ENCODE measurements around the gene PTGER3.
A peak's percentile ranks its signal among the peaks of the same experiment; 100 is the strongest.
"Not testable (repeated sequence)": the region's sequence is repeated elsewhere in the genome, so short reads cannot be mapped to it uniquely, and the experiment has no call there.

PTGER3 gene

DNA sequence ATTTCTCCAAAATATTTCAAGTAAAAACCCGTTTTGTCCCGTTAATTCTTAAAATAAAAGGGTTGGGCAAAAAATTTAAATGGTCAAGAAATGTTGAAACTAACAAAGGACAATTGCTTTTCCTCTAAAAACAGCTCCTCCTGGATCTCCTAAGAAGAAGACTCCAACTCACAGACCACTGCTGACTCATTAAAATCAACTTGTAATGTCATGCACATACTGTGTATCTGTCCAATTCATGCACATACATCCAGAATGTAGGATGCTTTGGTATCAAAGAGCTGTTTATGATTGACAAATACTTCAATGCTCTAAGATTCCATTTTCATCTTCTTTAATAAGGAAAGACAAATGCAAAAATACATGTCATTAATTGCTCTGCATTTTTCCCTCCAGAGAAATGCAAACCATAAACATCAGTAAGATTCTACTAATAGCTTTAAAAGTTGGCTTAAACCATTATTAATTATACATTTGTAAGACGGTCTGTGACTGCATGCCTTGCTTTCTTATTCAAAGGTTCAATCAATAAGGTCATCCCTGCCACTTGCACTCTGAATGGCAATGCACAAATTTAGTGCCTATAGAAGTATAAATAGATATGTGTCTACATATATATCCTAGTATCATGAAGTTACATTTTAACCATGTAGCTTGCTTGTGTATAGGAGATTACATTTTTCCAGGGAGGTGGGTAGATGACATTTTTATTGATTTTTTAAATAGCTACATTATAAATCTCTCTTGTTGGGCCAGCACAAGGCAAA, 44.7 kb downstream of the PTGER3 start:
- DNase-seq (ENCODE audit: low spot score): no peak

- no peak for DNase-seq (ENCODE audit: low spot score)
Observed at GRCh38 chr1:71001624-71002023, 46.0 kb downstream of the PTGER3 start.

DNA sequence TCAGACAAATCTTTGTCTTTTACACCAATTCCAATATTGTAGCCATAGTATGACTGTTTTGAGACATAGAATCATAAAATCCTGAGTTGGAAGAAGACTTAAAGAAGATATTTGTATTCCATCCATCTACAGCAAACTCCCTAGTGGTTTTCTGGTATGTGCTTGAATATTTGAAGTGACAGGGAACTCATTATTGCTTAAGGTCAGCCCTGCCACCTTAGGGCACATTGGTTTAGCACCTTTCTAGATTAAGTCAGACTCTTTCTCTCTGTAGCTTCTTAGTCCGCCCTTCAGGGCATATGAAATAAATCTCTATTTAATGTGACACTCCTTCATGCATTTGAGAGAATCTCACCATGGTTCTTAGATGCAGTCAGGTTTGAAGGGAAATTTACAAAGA, 49.8 kb downstream of the PTGER3 start:
- DNase-seq (ENCODE audit: low spot score): no peak

DNA sequence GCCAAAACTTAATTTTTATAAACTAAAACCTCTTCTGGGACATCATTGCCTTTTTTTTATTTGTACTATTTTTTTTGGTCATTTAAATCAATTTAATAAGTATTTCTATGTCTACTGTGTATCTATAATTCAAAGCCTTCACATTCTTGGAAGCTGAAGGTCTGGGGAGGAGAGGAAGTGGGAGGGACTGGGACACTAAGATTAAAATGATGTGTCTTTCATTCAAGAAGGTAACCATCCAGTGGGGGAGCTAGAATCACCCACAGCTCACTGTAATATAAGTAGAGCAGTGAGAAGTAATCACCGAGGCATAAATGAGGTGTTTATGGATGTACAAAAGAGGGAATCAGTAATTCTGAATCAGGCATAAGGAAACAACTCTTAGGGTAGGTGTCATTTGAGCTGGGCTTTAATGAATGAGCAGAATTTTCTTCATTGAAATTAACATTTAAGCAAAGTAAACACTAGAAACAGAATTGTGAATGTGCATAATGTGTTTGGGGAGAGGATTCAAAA, 52.8 kb downstream of the PTGER3 start:
- no peak for DNase-seq (ENCODE audit: low spot score)

DNA sequence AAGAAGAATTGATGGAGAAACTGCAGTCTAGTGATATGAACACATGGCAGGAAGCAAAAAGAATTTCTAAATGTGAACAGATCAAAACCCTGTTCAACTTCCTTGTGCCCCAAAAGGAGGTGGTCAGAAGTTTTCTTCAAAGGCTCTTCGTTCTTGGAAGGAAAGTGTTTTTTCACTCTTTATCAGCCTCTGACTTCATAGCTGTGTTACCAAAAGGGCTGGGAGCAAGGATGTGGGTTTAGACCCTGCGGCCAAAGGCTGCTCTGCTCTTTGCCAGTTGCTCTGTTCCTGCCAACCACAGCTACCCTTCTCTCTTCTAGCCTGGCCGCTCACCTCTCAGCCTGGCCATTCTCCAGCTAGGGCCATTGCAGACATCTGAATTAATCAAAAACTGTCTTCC, 53.8 kb downstream of the PTGER3 start:
- DNase-seq (ENCODE audit: low spot score): no peak

GRCh38 chr1:70992521-70992920, 55.1 kb downstream of the PTGER3 start:
- no peak for DNase-seq (ENCODE audit: low spot score)

- DNase-seq (ENCODE audit: low spot score): no peak
Observed at GRCh38 chr1:70990469-70991253, 57.0 kb downstream of the PTGER3 start.

DNA sequence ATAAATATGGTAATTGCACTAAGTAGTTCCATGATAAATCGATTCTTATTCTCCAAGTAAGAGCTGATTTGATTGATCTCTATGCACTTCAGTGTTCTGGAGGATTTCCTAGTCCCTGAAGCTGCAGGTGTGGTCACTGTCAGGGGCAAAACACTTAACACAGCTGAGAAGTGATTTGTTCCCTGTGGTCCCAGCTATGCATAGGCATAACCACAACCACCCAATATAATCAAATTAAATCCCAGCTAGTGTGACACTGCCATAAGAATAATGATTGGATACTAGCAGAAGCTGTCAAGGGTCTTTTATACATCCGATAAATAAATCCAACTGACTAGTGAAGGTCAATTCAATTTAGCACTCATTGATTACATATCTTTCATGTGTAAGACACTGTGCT, 60.1 kb downstream of the PTGER3 start:
- no peak for DNase-seq (ENCODE audit: low spot score)

DNA sequence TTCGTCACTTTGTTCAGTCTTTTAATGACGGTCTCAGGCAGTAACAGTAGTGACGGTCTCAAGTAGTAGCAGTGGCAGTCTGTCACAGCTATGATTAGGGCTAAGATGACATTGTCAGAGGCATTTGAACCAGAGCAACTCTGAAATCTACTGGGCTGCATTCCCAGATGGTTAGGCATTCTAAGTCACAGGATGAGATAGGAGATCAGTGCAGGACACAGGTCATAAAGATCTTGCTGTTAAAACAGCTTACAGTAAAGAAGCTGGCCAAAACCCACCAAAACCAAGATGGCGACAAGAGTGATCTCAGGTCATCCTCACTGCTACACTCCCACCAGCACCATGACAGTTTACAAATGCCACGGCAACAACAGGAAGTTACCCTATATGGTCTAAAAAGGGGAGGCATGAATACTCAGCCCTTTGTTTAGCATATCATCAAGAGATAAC, 61.8 kb downstream of the PTGER3 start:
- DNase-seq (ENCODE audit: low spot score): not testable (repeated sequence)

GRCh38 chr1:70985278-70985677, 62.3 kb downstream of the PTGER3 start:
- DNase-seq (ENCODE audit: low spot score): not testable (repeated sequence)

- no peak for DNase-seq (ENCODE audit: low spot score)
Observed at GRCh38 chr1:70980361-70980760, 67.3 kb downstream of the PTGER3 start.

DNA sequence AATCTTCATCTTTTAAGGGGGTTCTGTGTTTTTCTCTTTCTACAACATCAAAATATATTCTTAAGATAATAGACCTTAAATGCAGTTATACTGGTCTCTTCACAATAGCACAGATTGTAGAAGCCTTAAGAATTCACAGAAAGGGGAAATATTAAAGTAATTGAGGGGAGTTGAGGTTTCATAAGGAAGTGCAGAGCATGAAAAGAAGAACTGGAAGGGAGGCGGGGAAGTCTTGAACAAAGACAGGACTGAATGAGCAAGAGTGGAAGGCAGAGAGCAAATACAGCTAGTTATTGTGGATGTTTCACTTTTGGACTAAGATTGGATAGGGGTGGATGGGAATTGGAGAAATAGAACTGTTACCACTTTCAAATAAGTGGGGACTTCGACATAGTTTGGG, 67.7 kb downstream of the PTGER3 start:
- DNase-seq (ENCODE audit: low spot score): no peak

- no peak for DNase-seq (ENCODE audit: low spot score)
Observed at GRCh38 chr1:70979313-70979712, 68.3 kb downstream of the PTGER3 start.

DNA sequence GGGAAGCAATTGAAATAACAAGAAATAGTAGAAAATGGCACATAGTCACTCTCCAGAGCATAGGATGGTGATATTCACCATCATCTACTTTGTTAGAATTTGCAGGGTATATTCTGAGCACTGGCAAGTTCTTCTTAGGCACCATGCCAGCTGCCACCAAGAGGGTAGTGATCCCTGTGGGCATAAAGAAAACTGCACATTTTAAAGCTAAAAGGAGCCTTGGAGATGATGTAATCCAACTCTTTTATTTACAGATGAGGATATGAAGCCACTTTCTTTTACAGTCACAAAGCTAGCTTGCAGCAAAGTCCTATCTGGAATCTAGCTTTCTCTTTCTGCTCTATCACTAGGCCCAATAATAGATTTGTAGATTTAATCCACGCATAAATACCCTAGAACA, 69.0 kb downstream of the PTGER3 start:
- no peak for DNase-seq (ENCODE audit: low spot score)

GRCh38 chr1:70977575-70977974, 70.0 kb downstream of the PTGER3 start:
- DNase-seq (ENCODE audit: low spot score): no peak

GRCh38 chr1:70977041-70977440, 70.6 kb downstream of the PTGER3 start:
- no peak for DNase-seq (ENCODE audit: low spot score)

DNA sequence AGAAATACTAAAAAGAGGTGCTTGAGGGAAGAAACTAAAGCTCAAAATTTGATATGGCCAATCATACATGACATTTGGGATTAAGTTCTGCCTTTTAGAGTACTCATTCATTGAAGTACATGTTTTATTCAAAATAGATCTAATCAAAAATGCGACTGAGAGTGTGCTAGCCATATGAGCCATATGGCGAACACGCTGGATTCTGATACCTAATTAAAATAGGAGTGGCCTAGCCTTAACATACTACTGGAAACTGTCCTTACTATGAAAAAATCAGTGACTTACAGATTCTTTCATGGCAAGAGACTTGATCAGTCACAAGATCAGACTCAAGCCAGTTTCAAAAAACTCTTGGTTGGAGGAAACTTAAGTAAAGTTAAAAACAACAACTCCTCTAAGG, 73.9 kb downstream of the PTGER3 start:
- no peak for DNase-seq (ENCODE audit: low spot score)

DNA sequence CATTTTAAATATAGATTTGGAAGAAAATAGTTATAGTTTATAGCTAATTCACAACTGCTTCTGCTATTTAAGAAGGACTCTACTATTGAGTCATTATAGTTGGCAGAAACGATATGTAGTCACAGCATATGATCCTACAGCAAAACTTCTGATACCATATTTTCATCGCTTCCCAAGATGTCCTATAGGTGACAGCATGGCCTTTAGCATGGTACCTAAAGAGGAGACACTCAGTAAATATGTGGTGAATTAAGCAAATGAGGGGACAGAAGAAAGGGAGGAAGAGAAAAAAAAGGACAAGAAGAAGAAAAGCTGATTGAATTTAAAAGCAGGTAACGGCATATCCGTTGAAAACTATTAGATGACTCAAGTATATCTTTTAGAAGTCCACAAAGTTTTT, 77.2 kb downstream of the PTGER3 start:
- DNase-seq (ENCODE audit: low spot score): no peak

GRCh38 chr1:70966018-70966638, 81.5 kb downstream of the PTGER3 start:
- peak; percentile 26 for DNase-seq (ENCODE audit: low spot score)

- DNase-seq (ENCODE audit: low spot score): no peak
Observed at GRCh38 chr1:70963374-70963773, 84.2 kb downstream of the PTGER3 start.

- DNase-seq (ENCODE audit: low spot score): no peak
Observed at GRCh38 chr1:70961374-70961975, 86.1 kb downstream of the PTGER3 start.

DNA sequence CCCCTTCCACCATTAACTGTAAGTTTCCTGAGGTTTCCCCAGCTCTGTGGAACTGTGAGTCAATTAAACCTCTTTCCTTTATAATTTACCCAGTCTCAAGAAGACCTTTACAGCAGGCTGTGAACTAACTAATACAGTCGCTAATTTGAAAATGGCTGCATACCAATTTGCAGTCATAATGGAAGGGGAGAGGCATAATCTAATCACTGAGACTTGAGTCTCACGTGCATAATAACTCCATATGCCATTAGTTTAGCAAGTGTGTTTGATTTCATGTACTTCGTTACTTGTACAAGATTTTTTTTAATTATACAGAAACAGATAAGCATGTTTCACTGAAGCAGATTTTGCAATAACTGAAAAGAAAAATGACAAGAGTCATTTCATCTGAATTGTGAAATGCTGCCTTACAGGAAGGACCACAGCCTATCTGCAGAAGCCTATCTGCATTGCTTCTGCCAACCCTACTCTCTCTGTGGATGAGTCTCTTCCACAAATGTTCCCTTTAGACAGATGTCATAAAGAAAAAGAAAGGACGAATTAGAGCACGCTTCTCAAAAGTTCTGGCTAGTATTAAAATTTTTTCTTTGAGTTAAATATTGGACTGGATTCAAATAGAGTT, 99.1 kb downstream of the PTGER3 start:
- no peak for DNase-seq (ENCODE audit: low spot score)
